Measurements from ENCODE around the gene EAPP.
A peak's percentile ranks its signal among the peaks of the same experiment; 100 is the strongest.

DNA sequence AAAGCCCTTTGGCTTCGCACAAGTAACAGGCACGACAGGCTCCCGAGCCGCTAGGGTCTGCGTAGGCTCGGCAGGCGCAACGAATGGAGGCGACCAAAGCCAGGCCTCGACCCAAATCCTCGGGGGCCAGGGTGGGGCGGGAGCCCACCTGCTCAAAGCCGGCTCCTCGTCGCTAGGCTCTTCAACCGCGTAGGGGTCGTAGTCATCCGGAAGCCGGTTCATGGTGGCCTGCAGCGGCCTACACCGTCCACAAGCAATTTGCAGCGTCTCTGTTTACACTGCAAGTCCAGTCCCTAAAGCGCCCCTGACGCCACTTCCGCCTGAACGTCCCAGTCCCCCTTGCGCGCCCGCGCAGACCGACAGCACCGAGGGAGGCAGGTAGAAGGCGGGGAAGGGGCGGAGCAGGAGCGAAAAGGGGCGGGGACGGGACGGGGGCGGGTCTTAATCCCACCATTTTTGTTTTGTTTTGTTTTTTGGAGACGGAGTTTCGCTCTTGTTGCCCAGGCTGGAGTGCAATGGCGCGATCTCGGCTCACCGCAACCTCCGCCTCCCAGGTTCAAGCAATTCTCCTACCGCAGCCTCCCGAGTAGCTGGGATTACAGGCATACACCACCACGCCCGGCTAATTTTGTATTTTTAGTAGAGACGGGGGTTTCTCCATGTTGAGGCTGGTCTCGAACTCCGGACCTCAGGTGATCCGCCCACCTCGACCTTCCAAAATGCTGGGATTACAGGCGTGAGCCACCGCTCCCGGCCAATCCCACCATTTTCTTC, at the start of gene EAPP:
- TF ChIP-seq HOXA9 (CRISPR knock-in tag; IDR thresholded peaks at IDR 0.05; ENCODE audit: borderline replicate concordance) (peak; percentile 93), PHF5A (CRISPR knock-in tag; IDR thresholded peaks at IDR 0.05; ENCODE audit: low read depth, unreplicated experiment) (peak; percentile 98), MTA3 (CRISPR knock-in tag; IDR thresholded peaks at IDR 0.05) (peak; percentile 34; the same call in 1 of the 2 replicates), ZNF772 (CRISPR knock-in tag; IDR thresholded peaks at IDR 0.05) (peak; percentile 100), NCOR1 (IDR thresholded peaks at IDR 0.05; ENCODE audit: borderline replicate concordance, low read length) (peak; percentile 83; the same call in 1 of the 2 replicates)
- TF ChIP-seq, protein P1, sequence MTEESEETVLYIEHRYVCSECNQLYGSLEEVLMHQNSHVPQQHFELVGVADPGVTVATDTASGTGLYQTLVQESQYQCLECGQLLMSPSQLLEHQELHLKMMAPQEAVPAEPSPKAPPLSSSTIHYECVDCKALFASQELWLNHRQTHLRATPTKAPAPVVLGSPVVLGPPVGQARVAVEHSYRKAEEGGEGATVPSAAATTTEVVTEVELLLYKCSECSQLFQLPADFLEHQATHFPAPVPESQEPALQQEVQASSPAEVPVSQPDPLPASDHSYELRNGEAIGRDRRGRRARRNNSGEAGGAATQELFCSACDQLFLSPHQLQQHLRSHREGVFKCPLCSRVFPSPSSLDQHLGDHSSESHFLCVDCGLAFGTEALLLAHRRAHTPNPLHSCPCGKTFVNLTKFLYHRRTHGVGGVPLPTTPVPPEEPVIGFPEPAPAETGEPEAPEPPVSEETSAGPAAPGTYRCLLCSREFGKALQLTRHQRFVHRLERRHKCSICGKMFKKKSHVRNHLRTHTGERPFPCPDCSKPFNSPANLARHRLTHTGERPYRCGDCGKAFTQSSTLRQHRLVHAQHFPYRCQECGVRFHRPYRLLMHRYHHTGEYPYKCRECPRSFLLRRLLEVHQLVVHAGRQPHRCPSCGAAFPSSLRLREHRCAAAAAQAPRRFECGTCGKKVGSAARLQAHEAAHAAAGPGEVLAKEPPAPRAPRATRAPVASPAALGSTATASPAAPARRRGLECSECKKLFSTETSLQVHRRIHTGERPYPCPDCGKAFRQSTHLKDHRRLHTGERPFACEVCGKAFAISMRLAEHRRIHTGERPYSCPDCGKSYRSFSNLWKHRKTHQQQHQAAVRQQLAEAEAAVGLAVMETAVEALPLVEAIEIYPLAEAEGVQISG (CRISPR knock-in tag; IDR thresholded peaks at IDR 0.05) = peak; percentile 96
